Smooth muscle cell (in vitro differentiated cells): ENCODE measurements around the gene GPR87. TPM values are rescaled to one million over a fixed set of nuclear protein-coding genes. Genes with fewer than 3 reads are reported as not detected.

Source experiments
- DNase-seq: peaks from one replicate; lab custom pipeline; 2025; ENCODE audit not compliant: unreplicated experiment; lab: John Stamatoyannopoulos, UW
- H2AFZ ChIP-seq: fragments of 200-600 bp; sonication (generic); 2 replicates; pipeline ENCODE4 v1.6.0; 2016; ENCODE audit warnings: antibody characterized with exemption, low read depth, mild to moderate bottlenecking
- H3F3A ChIP-seq: fragments of 200-600 bp; sonication (generic); 2 replicates; pipeline ENCODE4 v1.6.0; 2017; ENCODE audit warnings: antibody characterized with exemption, low read depth
- H3K27ac ChIP-seq: fragments of 200-600 bp; sonication (generic); 2 replicates; pipeline ENCODE4 v1.5.1; 2016; ENCODE audit warnings: low read depth, mild to moderate bottlenecking
- H3K27me3 ChIP-seq: fragments of 200-600 bp; sonication (generic); 2 replicates; pipeline ENCODE4 v1.6.1; 2016; ENCODE audit warnings: low read depth, mild to moderate bottlenecking
- H3K36me3 ChIP-seq: fragments of 200-600 bp; sonication (generic); 2 replicates; pipeline ENCODE4 v1.5.1; 2016; ENCODE audit warnings: low read depth
- H3K4me1 ChIP-seq: fragments of 200-600 bp; sonication (generic); 2 replicates; pipeline ENCODE4 v1.5.1; 2016; ENCODE audit warnings: low read depth
- H3K4me2 ChIP-seq: fragments of 200-600 bp; sonication (generic); 2 replicates; pipeline ENCODE4 v1.6.0; 2016; ENCODE audit warnings: mild to moderate bottlenecking
- H3K4me3 ChIP-seq: fragments of 200-600 bp; sonication (generic); 2 replicates; pipeline ENCODE4 v1.5.1; 2016; ENCODE audit warnings: mild to moderate bottlenecking
- H3K79me2 ChIP-seq: fragments of 200-600 bp; sonication (generic); 2 replicates; pipeline ENCODE4 v1.6.0; 2016; ENCODE audit warnings: low read depth, mild to moderate bottlenecking
- H3K9ac ChIP-seq: fragments of 200-600 bp; sonication (generic); 2 replicates; pipeline ENCODE4 v1.6.0; 2016; ENCODE audit warnings: low read depth
- H3K9me3 ChIP-seq: fragments of 200-600 bp; sonication (generic); replicated peaks from 2 replicates; pipeline ENCODE4 v1.5.1; 2016; ENCODE audit warnings: low read depth
- H4K20me1 ChIP-seq: fragments of 200-600 bp; sonication (generic); 2 replicates; pipeline ENCODE4 v1.6.0; 2016; ENCODE audit warnings: low read depth
- CTCF ChIP-seq: fragments of 200-600 bp; sonication (generic); IDR thresholded peaks from 2 replicates; pipeline ENCODE4 v1.5.1; 2017; ENCODE audit warnings: borderline replicate concordance, mild to moderate bottlenecking, antibody characterized with exemption; ENCODE audit not compliant: insufficient read depth, poor library complexity, severe bottlenecking
- WGBS: methylation state at CpG from one replicate; pipeline ENCODE4 v1.1.7; 2016; ENCODE audit warnings: low lambda C conversion rate; 5-methylcytosine and 5-hydroxymethylcytosine counted together
- polyA plus RNA-seq: library from polyadenylated mRNA; unstranded; fragments of >200 nt; fragmentation: Nextera tagmentation; extraction: Ambion mirVana; gene quantifications from 2 replicates; pipeline ENCODE4 v1.2.1, GENCODE V29; 2016
- total RNA-seq: library from RNA; depleted of rRNA; stranded (reverse); fragments of >200 nt; gene quantifications from 2 replicates; pipeline ENCODE4 v1.2.3, GENCODE V29; 2014

The GPR87 gene
- total and polyA plus RNA-seq, 2 experiments from 2014 or later, result 5.1 to 24.0 TPM

- Histone ChIP-seq H3K4me2 (no peak overlapping the region), H3K27me3 (peaks cover 8% of the 10 kb centered on the region), H4K20me1 (no peaks in the 10 kb centered on the region), H3K36me3 (no peaks in the 10 kb centered on the region), H3K79me2 (no peaks in the 10 kb centered on the region), H3F3A (no peaks in the 10 kb centered on the region), H3K27ac (no peak overlapping the region), H3K9ac (no peak overlapping the region), H3K4me1 (no peaks in the 10 kb centered on the region), H3K4me3 (no peak overlapping the region), H2AFZ (no peak overlapping the region), H3K9me3 (no peaks in the 10 kb centered on the region)
- DNase-seq, result no peak
- WGBS, result 96% methylated on average over 11 of the region's 11 CpGs
- no peak for TF ChIP-seq CTCF
Observed at GRCh38 chr3:151268267-151269235, 48.1 kb downstream of the GPR87 start.

- no peaks in the 10 kb centered on the region for H4K20me1 ChIP-seq
- no peak overlapping the region for H3K9ac ChIP-seq
- no peaks in the 10 kb centered on the region for H3K79me2 ChIP-seq
- peaks cover 8% of the 10 kb centered on the region for H3K27me3 ChIP-seq
- H3K4me1 ChIP-seq, result no peaks in the 10 kb centered on the region
- DNase-seq, result no peak
- no peaks in the 10 kb centered on the region for H3F3A ChIP-seq
- no peak overlapping the region for H3K4me2 ChIP-seq
- 90% methylated on average over 1 of the region's 1 CpG for WGBS
- H3K36me3 ChIP-seq, result no peaks in the 10 kb centered on the region
- H3K9me3 ChIP-seq, result no peaks in the 10 kb centered on the region
- H3K27ac ChIP-seq, result no peak overlapping the region
- no peak overlapping the region for H2AFZ ChIP-seq
- H3K4me3 ChIP-seq, result no peak overlapping the region
- TF ChIP-seq CTCF, result no peak
Observed at GRCh38 chr3:151267066-151267465, 49.6 kb downstream of the GPR87 start.

DNA sequence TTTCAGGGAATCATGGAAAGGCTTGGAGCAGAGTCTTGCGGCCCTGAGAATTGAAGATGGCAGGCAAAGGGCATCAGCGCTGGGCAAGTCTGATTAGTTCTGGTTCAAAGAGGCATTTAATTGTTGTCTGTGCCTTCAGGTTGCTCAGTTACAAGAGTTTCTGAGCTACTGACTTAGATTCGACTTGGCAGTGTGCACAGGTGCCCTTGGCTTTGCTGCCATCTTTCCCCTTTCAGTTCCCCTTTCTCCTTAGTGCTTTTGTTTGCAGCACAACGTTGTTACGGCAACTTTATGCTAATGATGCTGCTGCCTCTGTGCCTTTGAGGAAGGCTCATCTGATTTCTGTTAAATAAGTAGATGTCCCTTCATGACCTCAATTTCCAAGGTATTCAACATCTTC, 50.8 kb downstream of the GPR87 start:
- no peaks in the 10 kb centered on the region for H3K9me3 ChIP-seq
- DNase-seq, result no peak
- no peak overlapping the region for H3K27ac ChIP-seq
- WGBS, result 72% methylated on average over 5 of the region's 5 CpGs
- no peaks in the 10 kb centered on the region for H3K79me2 ChIP-seq
- no peak for TF ChIP-seq CTCF
- no peak overlapping the region for H3K4me2 ChIP-seq
- no peaks in the 10 kb centered on the region for H3K36me3 ChIP-seq
- H3F3A ChIP-seq, result no peaks in the 10 kb centered on the region
- peaks cover 8% of the 10 kb centered on the region for H3K27me3 ChIP-seq
- H4K20me1 ChIP-seq, result no peaks in the 10 kb centered on the region
- H3K4me1 ChIP-seq, result no peaks in the 10 kb centered on the region
- H3K4me3 ChIP-seq, result no peak overlapping the region
- H2AFZ ChIP-seq, result no peak overlapping the region
- no peak overlapping the region for H3K9ac ChIP-seq
